ENCODE data around the gene CFAP74.

CFAP74 gene

GRCh38 chr1:1967151-1967550, 36.4 kb downstream of the CFAP74 start:
- no peak for DNase-seq

- DNase-seq, result no peak
These were observed 37.4 kb downstream of the CFAP74 start for GRCh38 chr1:1966071-1966740.

GRCh38 chr1:1965546-1965945, 38.0 kb downstream of the CFAP74 start:
- no peak for DNase-seq

- DNase-seq, result no peak
These were observed 38.8 kb downstream of the CFAP74 start for GRCh38 chr1:1964811-1965210.

- no peak for DNase-seq
These were observed 40.0 kb downstream of the CFAP74 start for GRCh38 chr1:1963570-1963969.

- DNase-seq, result no peak
These were observed 40.8 kb downstream of the CFAP74 start for GRCh38 chr1:1962752-1963151.

- DNase-seq, result no peak
These were observed 42.9 kb downstream of the CFAP74 start for GRCh38 chr1:1960480-1961196.

- peak; percentile 55 to 68 for DNase-seq
These were observed 43.6 kb downstream of the CFAP74 start for GRCh38 chr1:1959840-1960479.

- no peak for DNase-seq
These were observed 44.1 kb downstream of the CFAP74 start for GRCh38 chr1:1959459-1959839.

GRCh38 chr1:1958071-1958541, 45.5 kb downstream of the CFAP74 start:
- DNase-seq, result no peak

- no peak for DNase-seq
These were observed 46.0 kb downstream of the CFAP74 start for GRCh38 chr1:1957533-1957961.

GRCh38 chr1:1956586-1957532, 46.7 kb downstream of the CFAP74 start:
- no peak for DNase-seq

- DNase-seq, result no peak
These were observed 47.5 kb downstream of the CFAP74 start for GRCh38 chr1:1956101-1956500.

GRCh38 chr1:1955621-1956094, 47.9 kb downstream of the CFAP74 start:
- DNase-seq, result no peak

GRCh38 chr1:1954831-1955441, 48.6 kb downstream of the CFAP74 start:
- DNase-seq, result no peak

GRCh38 chr1:1954015-1954414, 49.6 kb downstream of the CFAP74 start:
- DNase-seq, result no peak

GRCh38 chr1:1950940-1951339, 52.6 kb downstream of the CFAP74 start:
- DNase-seq, result no peak

- DNase-seq, result no peak
These were observed 54.8 kb downstream of the CFAP74 start for GRCh38 chr1:1948783-1949182.

GRCh38 chr1:1947493-1947892, 56.1 kb downstream of the CFAP74 start:
- DNase-seq, result no peak

- no peak for DNase-seq
These were observed 57.0 kb downstream of the CFAP74 start for GRCh38 chr1:1946540-1946939.

- no peak for DNase-seq
These were observed 57.7 kb downstream of the CFAP74 start for GRCh38 chr1:1945782-1946393.
